Measurements from ENCODE around the gene FRMD5.

Gene FRMD5

GRCh38 chr15:43955140-43955539 lies 239.9 kb downstream of the FRMD5 start:
- TF ChIP-seq POLR2AphosphoS5 (IDR thresholded peaks at IDR 0.05; ENCODE audit: low read depth, low read length) (no peak), SIN3A (IDR thresholded peaks at IDR 0.05; ENCODE audit: borderline replicate concordance, insufficient read depth, low read length) (no peak), FOXP2 (optimal IDR thresholded peaks at IDR 0.05; ENCODE audit: borderline replicate concordance, extremely low read depth, extremely low read length, insufficient read depth) (no peak), REST (IDR thresholded peaks at IDR 0.05; ENCODE audit: insufficient read depth in 1 of 2, low read depth in 2 of 2, low read length in 2 of 2) (no peak), TAF1 (IDR thresholded peaks at IDR 0.05; ENCODE audit: borderline replicate concordance, insufficient read depth, low read length) (no peak)

GRCh38 chr15:43954181-43954621 lies 240.9 kb downstream of the FRMD5 start:
- no peak for TF ChIP-seq POLR2AphosphoS5 (IDR thresholded peaks at IDR 0.05; ENCODE audit: low read depth, low read length)
- TF ChIP-seq SIN3A (IDR thresholded peaks at IDR 0.05; ENCODE audit: borderline replicate concordance, insufficient read depth, low read length) = no peak
- no peak for TF ChIP-seq FOXP2 (optimal IDR thresholded peaks at IDR 0.05; ENCODE audit: borderline replicate concordance, extremely low read depth, extremely low read length, insufficient read depth)
- TF ChIP-seq TAF1 (IDR thresholded peaks at IDR 0.05; ENCODE audit: borderline replicate concordance, insufficient read depth, low read length) = no peak
- no peak for TF ChIP-seq REST (IDR thresholded peaks at IDR 0.05; ENCODE audit: insufficient read depth in 1 of 2, low read depth in 2 of 2, low read length in 2 of 2)

GRCh38 chr15:43953402-43953801 lies 241.7 kb downstream of the FRMD5 start:
- TF ChIP-seq SIN3A (IDR thresholded peaks at IDR 0.05; ENCODE audit: borderline replicate concordance, insufficient read depth, low read length) (no peak), FOXP2 (optimal IDR thresholded peaks at IDR 0.05; ENCODE audit: borderline replicate concordance, extremely low read depth, extremely low read length, insufficient read depth) (no peak), TAF1 (IDR thresholded peaks at IDR 0.05; ENCODE audit: borderline replicate concordance, insufficient read depth, low read length) (no peak), POLR2AphosphoS5 (IDR thresholded peaks at IDR 0.05; ENCODE audit: low read depth, low read length) (no peak), REST (IDR thresholded peaks at IDR 0.05; ENCODE audit: insufficient read depth in 1 of 2, low read depth in 2 of 2, low read length in 2 of 2) (no peak)

- TF ChIP-seq FOXP2 (optimal IDR thresholded peaks at IDR 0.05; ENCODE audit: borderline replicate concordance, extremely low read depth, extremely low read length, insufficient read depth) = no peak
- TF ChIP-seq TAF1 (IDR thresholded peaks at IDR 0.05; ENCODE audit: borderline replicate concordance, insufficient read depth, low read length) = no peak
- no peak for TF ChIP-seq REST (IDR thresholded peaks at IDR 0.05; ENCODE audit: insufficient read depth in 1 of 2, low read depth in 2 of 2, low read length in 2 of 2)
- TF ChIP-seq POLR2AphosphoS5 (IDR thresholded peaks at IDR 0.05; ENCODE audit: low read depth, low read length) = no peak
- no peak for TF ChIP-seq SIN3A (IDR thresholded peaks at IDR 0.05; ENCODE audit: borderline replicate concordance, insufficient read depth, low read length)
These were observed 244.5 kb downstream of the FRMD5 start for GRCh38 chr15:43950531-43950930.

All from PFSK-1 (cell line).